Heart right ventricle (tissue), 16 donors: Measurements from ENCODE around the gene KCNE1. TPM values are rescaled to one million over a fixed set of nuclear protein-coding genes. Genes with fewer than 3 reads are reported as not detected.

Experiments
- ATAC-seq, 8 donors: fragments of 200-7000 bp; cut with Tn5 transposase; one replicate each; pipeline ENCODE4 v1.9.1; 2020; ENCODE audit warnings: mild to moderate bottlenecking in 8 of 8, moderate library complexity in 8 of 8, moderate number of reproducible peaks in 1 of 8
- DNase-seq, 2 donors: peaks; one replicate each; pipeline ENCODE4 v3.0.0-alpha.2; 2020
- H3K27ac ChIP-seq, 10 donors: fragments of 200-600 bp; sonication (generic) in 2 of 10; one replicate each; pipeline versions ENCODE4 v1.5.0 to v1.8.0; 2020 to 2022; ENCODE audit warnings: mild to moderate bottlenecking in 3 of 10
- H3K27me3 ChIP-seq, 7 donors: fragments of 200-600 bp; one replicate each; pipeline ENCODE4 v1.8.0; 2021 to 2022; ENCODE audit warnings: mild to moderate bottlenecking in 2 of 7
- H3K36me3 ChIP-seq, 9 donors: fragments of 200-600 bp; sonication (generic) in 1 of 9; one replicate each; pipeline versions ENCODE4 v1.5.0 to v1.8.0; 2020 to 2022; ENCODE audit warnings: mild to moderate bottlenecking in 2 of 9
- H3K4me1 ChIP-seq, 9 donors: fragments of 200-600 bp; sonication (generic) in 1 of 9; one replicate each; pipeline versions ENCODE4 v1.5.0 to v1.8.0; 2020 to 2022; ENCODE audit warnings: mild to moderate bottlenecking in 4 of 9
- H3K4me3 ChIP-seq, 10 donors: fragments of 200-600 bp; sonication (generic) in 2 of 10; one replicate each; pipeline versions ENCODE4 v1.5.0 to v1.8.0; 2020 to 2022; ENCODE audit warnings: mild to moderate bottlenecking in 7 of 10, moderate library complexity in 2 of 10
- H3K9me3 ChIP-seq, 11 donors: fragments of 200-600 bp in 10 of 11; sonication (generic) in 2 of 11; one replicate each; pipeline versions ENCODE4 v1.5.0 to v1.8.0; 2013 to 2022; ENCODE audit warnings: mild to moderate bottlenecking in 2 of 11, control low read depth in 1 of 11, moderate library complexity in 1 of 11
- WGBS, 2 donors: extraction: QIAGEN DNeasy Blood & Tissue Kit; methylation state at CpG; one replicate each; pipeline ENCODE4 v1.1.7; 2013; ENCODE audit warnings: inconsistent platforms in 1 of 2; 5-methylcytosine and 5-hydroxymethylcytosine counted together
- intact Hi-C, 10 donors: fragments of 100-400 bp; cut with DNase I; formaldehyde crosslinking; loops; one replicate each; pipeline versions ENCODE4 v1.11.1 to v1.14.2; 2022
- polyA plus RNA-seq, 2 donors: library from polyadenylated mRNA; stranded (reverse); fragments of 200-250 nt; gene quantifications; one replicate each; pipeline ENCODE4 v1.2.3, GENCODE V29; 2013
- total RNA-seq, 10 donors: library from RNA; stranded (reverse); fragmentation: NEBNext Ultra II Directional in 3 of 10; extraction: Animal tissue kit (Norgen Biotek cat#: 25700) in 3 of 10; gene quantifications; one replicate each; pipeline versions ENCODE4 v1.2.1 to v1.2.4, GENCODE V29; 2021 to 2023
- TF ChIP-seq, protein P1 (sequence below), 9 donors: fragments of 200-600 bp; sonication (generic) in 2 of 9; IDR thresholded peaks; one replicate each; pipeline versions ENCODE4 v1.5.0 to v1.8.0; 2021 to 2022; ENCODE audit warnings: antibody characterized with exemption in 9 of 9, mild to moderate bottlenecking in 5 of 9, moderate library complexity in 1 of 9
- donor health status: Arrhythmogenic right ventricular cardiomyopathy.
- donor health status: ischemic (EF 13 %, LVEDD 7.1; RV severe dilation, severe dysfunction).
- donor health status: healthy with polysubstance abuse.
- donor health status: DM: no; HTN: yes; CAD: no.
- donor health status: DM: no; HTN: no; CAD: no.
- donor health status: ischemic (EF 25% LVEDD 6.9; RV normal size, moderate dysfunction).
- donor health status: ischemic (EF 25% LVEDD 5.7; RV mildly dilated, moderate dysfunction).
- donor health status: healthy.
- donor health status: DM: yes; HTN: yes; CAD: no.
- donor health status: Ischemic cardiomyopathy.
- donor health status: ischemic (EF 35%, LVEDD 5.7; RV mildly dilated, moderate dysfunction).
- donor health status: nonischemic (EF 11% LVEDD 7.7; RV severe dilation, severe dysfunction).
- donor health status: DM: yes; HTN: yes; CAD: no.
- donor health status: PGD.
- donor health status: ischemic (EF 29% LVEDD 5.4; RV normal size, mild dysfunction).
- donor health status: nonischemic (EF 23%, LVEDD 6.1; RV moderate dilation, normal function).

KCNE1 gene
- total and polyA plus RNA-seq, 12 donors: 0.75 to 15.5 (median 7.3) TPM

DNA sequence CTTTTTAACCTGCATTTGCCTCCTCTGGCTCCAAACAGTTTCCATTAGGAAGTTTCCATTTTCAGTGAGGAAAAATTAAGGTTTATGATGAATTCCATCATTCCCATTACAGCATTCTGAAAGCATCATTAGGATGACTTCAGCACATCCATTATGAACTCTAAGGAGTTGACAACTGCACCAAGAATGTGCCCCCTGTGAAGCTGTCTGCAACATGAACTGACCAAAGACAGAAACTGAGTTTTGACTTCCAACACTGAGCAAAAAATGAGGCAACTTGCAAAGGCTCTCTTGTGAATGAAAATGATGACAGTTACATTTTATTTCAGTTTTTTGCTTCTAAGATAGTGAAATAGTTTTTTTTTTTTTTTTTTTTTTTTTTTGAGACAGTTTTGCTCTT is 18.3 kb upstream of the KCNE1 start:
- ATAC-seq (no peak), DNase-seq (no peak)
- intact Hi-C loops: loop anchor here in 1 of 10 donors (5.0 kb wide), 1 partner anchor 47 kb away; no protein-coding TSS in a partner anchor
- Histone ChIP-seq H3K9me3 (peaks cover 0 to 12% (median 0%) of the 10 kb centered on the region in 11 donors), H3K4me1 (peaks cover 0 to 46% (median 33%) of the 10 kb centered on the region in 9 donors), H3K4me3 (no peak overlapping the region), H3K36me3 (no peaks in the 10 kb centered on the region), H3K27me3 (no peaks in the 10 kb centered on the region), H3K27ac (peak overlapping the region in 4 of 10 donors; percentile 12 to 78 (median 42))
- TF ChIP-seq, protein P1, sequence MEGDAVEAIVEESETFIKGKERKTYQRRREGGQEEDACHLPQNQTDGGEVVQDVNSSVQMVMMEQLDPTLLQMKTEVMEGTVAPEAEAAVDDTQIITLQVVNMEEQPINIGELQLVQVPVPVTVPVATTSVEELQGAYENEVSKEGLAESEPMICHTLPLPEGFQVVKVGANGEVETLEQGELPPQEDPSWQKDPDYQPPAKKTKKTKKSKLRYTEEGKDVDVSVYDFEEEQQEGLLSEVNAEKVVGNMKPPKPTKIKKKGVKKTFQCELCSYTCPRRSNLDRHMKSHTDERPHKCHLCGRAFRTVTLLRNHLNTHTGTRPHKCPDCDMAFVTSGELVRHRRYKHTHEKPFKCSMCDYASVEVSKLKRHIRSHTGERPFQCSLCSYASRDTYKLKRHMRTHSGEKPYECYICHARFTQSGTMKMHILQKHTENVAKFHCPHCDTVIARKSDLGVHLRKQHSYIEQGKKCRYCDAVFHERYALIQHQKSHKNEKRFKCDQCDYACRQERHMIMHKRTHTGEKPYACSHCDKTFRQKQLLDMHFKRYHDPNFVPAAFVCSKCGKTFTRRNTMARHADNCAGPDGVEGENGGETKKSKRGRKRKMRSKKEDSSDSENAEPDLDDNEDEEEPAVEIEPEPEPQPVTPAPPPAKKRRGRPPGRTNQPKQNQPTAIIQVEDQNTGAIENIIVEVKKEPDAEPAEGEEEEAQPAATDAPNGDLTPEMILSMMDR (IDR thresholded peaks at IDR 0.05): no peak

DNA sequence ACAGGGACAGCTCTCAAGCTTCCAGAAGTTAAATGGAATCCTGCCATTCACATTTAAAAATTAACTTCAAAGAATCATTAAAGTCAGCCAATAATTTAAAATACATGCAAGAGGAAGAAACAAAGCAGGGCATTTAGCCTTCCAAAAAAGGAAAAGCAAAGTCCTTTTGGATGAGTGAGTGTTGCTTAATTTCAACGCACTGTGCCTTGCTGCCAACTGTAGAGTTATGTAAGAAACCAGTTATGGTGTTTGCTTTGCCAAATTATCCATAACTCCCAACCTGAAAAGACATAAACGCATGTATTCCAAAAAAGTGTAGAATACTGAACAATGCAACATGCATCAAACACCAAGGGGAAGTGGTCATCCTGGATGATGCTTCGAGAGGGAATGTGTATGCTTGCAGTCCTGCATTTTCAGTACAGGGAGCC is 16.1 kb upstream of the KCNE1 start:
- 74 to 88% methylated on average over 3 of the region's 3 CpGs for WGBS, 2 donors
- Histone ChIP-seq H3K27me3 (no peaks in the 10 kb centered on the region), H3K9me3 (peaks cover 0 to 12% (median 0%) of the 10 kb centered on the region in 11 donors), H3K36me3 (peaks cover 0 to 7% (median 0%) of the 10 kb centered on the region in 9 donors), H3K4me1 (peaks cover 0 to 58% (median 40%) of the 10 kb centered on the region in 9 donors), H3K27ac (peak overlapping the region in 8 of 10 donors; percentile 17 to 97 (median 94)), H3K4me3 (no peak overlapping the region)
- DNase-seq (no peak), ATAC-seq (no peak)
- TF ChIP-seq, protein P1 (IDR thresholded peaks at IDR 0.05): no peak
- intact Hi-C loops: loop anchor here in 5 of 10 donors (5.0 kb wide), 3 partner anchors 49 to 74 kb away; no protein-coding TSS in a partner anchor

- peak in 1 of 2 donors; percentile 92 for DNase-seq
- Histone ChIP-seq H3K4me3 (peak overlapping the region; percentile 4 to 63 (median 56)), H3K36me3 (peaks cover 0 to 21% (median under 1%) of the 10 kb centered on the region in 9 donors), H3K9me3 (peaks cover 0 to 12% (median 0%) of the 10 kb centered on the region in 11 donors), H3K27ac (peak overlapping the region; percentile 68 to 97 (median 91)), H3K4me1 (peaks cover 7 to 71% (median 54%) of the 10 kb centered on the region in 9 donors), H3K27me3 (no peaks in the 10 kb centered on the region)
- 6 to 12% methylated on average over 10 of the region's 10 CpGs for WGBS, 2 donors
- TF ChIP-seq, protein P1 (IDR thresholded peaks at IDR 0.05): no peak
- intact Hi-C loops: loop anchor here in 6 of 10 donors (1.0 to 5.0 kb wide), 6 partner anchors 18 to 76 kb away; no protein-coding TSS in a partner anchor
- peak; percentile 86 to 95 (median 92) for ATAC-seq
Measured at GRCh38 chr21:34526618-34527290, 14.7 kb upstream of the KCNE1 start.

DNA sequence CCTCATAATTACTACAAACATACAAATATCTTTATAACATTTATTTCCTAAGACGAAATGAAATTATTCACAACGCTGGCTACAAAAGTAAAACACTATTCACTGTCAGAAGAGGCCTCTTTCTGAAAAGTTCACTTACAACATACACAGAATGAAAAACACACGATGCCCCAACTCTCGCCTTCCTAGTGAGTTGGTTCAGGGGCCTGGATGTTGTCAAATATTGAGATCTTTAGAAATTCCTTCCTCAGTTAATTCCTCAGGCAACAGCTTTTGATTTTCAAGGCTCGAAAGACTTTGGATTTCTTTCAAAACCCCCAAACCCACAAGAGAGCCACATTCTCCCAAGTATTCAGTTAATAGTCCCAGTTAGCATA is 14.2 kb upstream of the KCNE1 start:
- TF ChIP-seq, protein P1 (IDR thresholded peaks at IDR 0.05): no peak
- H3K36me3 ChIP-seq: peaks cover 0 to 26% (median 5%) of the 10 kb centered on the region in 9 donors
- ATAC-seq (no peak), DNase-seq (no peak)
- intact Hi-C loops: loop anchor here in 6 of 10 donors (2.0 to 5.0 kb wide), 5 partner anchors 19 to 76 kb away; no protein-coding TSS in a partner anchor
- H3K9me3 ChIP-seq: peaks cover 0 to 12% (median 0%) of the 10 kb centered on the region in 11 donors
- H3K27ac ChIP-seq: peak overlapping the region; percentile 68 to 97 (median 91)
- no peaks in the 10 kb centered on the region for H3K27me3 ChIP-seq
- WGBS, 2 donors: 19 to 21% methylated on average over 5 of the region's 5 CpGs
- H3K4me3 ChIP-seq: peak overlapping the region; percentile 4 to 63 (median 56)
- peaks cover 7 to 72% (median 55%) of the 10 kb centered on the region in 9 donors for H3K4me1 ChIP-seq
